A673 (cell line): ENCODE results near the gene CSNK2B. TPM values are rescaled to one million over a fixed set of nuclear protein-coding genes. Genes with fewer than 3 reads are reported as not detected.
A peak's percentile ranks its signal among the peaks of the same experiment; 100 is the strongest.

Experiments
- BruUV-seq: library from RNA; stranded (reverse); fragments of 400-500 nt; replicated peaks from 2 replicates; lab custom pipeline; 2021; lab: Mats Ljungman, UMichigan
- CTCF ChIA-PET: fragments of 300-600 bp; sonication (Branson Sonifier 250); formaldehyde crosslinking; loops from one replicate; lab custom pipeline; 2022; ENCODE audit warnings: antibody characterized with exemption; lab: Charles Lee
- POLR2A ChIA-PET: fragments of 300-600 bp; sonication (Branson Sonifier 250); formaldehyde crosslinking; loops from one replicate; lab custom pipeline; 2022; ENCODE audit warnings: antibody characterized with exemption; ENCODE audit not compliant: low non-redundant PET; lab: Charles Lee
- DNase-seq: peaks from one replicate; pipeline ENCODE4 v3.0.0-alpha.2; 2015; ENCODE audit warnings: low spot score
- H3K27ac ChIP-seq: fragments of 200-600 bp; sonication (generic); 2 replicates; pipeline ENCODE4 v1.5.1; 2016; ENCODE audit warnings: mixed run types, low read depth, mild to moderate bottlenecking, mixed read lengths, antibody characterized with exemption, low read length; ENCODE audit not compliant: poor library complexity, severe bottlenecking
- H3K27me3 ChIP-seq: fragments of 200-600 bp; sonication (generic); replicated peaks from 2 replicates; pipeline ENCODE4 v1.6.1; 2017; ENCODE audit warnings: mixed run types, low read depth, mild to moderate bottlenecking, mixed read lengths, antibody characterized with exemption, low read length; ENCODE audit not compliant: insufficient read depth, poor library complexity
- H3K36me3 ChIP-seq: fragments of 200-600 bp; sonication (generic); 2 replicates; pipeline ENCODE4 v1.6.1; 2016; ENCODE audit warnings: mixed run types, mild to moderate bottlenecking, mixed read lengths, antibody characterized with exemption, low read length; ENCODE audit not compliant: insufficient read depth, poor library complexity, severe bottlenecking
- H3K4me1 ChIP-seq: fragments of 200-600 bp; sonication (generic); 2 replicates; pipeline ENCODE4 v1.6.1; 2017; ENCODE audit warnings: mixed run types, mild to moderate bottlenecking, mixed read lengths, antibody characterized with exemption, low read length; ENCODE audit not compliant: insufficient read depth, poor library complexity, severe bottlenecking
- H3K4me3 ChIP-seq: fragments of 200-600 bp; sonication (generic); 2 replicates; pipeline ENCODE4 v1.5.1; 2016; ENCODE audit warnings: low read depth, mixed run types, mild to moderate bottlenecking, mixed read lengths, low read length; ENCODE audit not compliant: poor library complexity, severe bottlenecking
- H3K9me3 ChIP-seq: fragments of 200-600 bp; sonication (generic); 2 replicates; pipeline ENCODE4 v1.6.1; 2016; ENCODE audit warnings: mixed run types, low read depth, mild to moderate bottlenecking, mixed read lengths, antibody characterized with exemption, low read length; ENCODE audit not compliant: poor library complexity, severe bottlenecking
- CTCF ChIP-seq: fragments of 300-800, 200-600 bp; sonication (generic); conservative IDR thresholded peaks from 2 replicates; pipeline ENCODE4 v1.5.1; 2017; ENCODE audit warnings: low read depth, mild to moderate bottlenecking, antibody characterized with exemption, low read length, moderate library complexity, mixed read lengths
- EZH2 ChIP-seq: fragments of 200-600 bp; sonication (generic); IDR thresholded peaks from 2 replicates; pipeline ENCODE4 v1.6.1; 2017; ENCODE audit warnings: borderline replicate concordance, low read depth, mild to moderate bottlenecking, mixed read lengths, antibody characterized with exemption, low read length; ENCODE audit not compliant: poor library complexity, severe bottlenecking
- intact Hi-C: fragments of 100-400 bp; cut with micrococcal nuclease; formaldehyde crosslinking; loops from one replicate; pipeline ENCODE4 v1.10.0; 2022; ENCODE audit not compliant: unreplicated experiment
- total RNA-seq: library from RNA; stranded (reverse); gene quantifications from 2 replicates; pipeline ENCODE4 v1.2.3, GENCODE V29; 2021

Gene CSNK2B
- total RNA-seq, 1 experiment from 2014 or later: 253 TPM

GRCh38 chr6:31620586-31621319 lies 45.1 kb upstream of the CSNK2B start, which contains the start of gene PRRC2A:
TSS of gene PRRC2A (plus strand) at chr6:31620715. CDS start at chr6:31622790, 2,075 bp downstream.
- DNase-seq: peak; percentile 87
- TF ChIP-seq EZH2: no peak
- TF ChIP-seq CTCF: no peak
- H3K4me1 ChIP-seq: peaks cover 12% of the 10 kb centered on the region
- BruUV-seq: no TSS peak
- intact Hi-C loops: loop anchor here (5.0 kb wide), 1 partner anchor 42 kb away; the partner anchor contains the start of genes C6orf47 and GPANK1
- no peaks in the 10 kb centered on the region for H3K9me3 ChIP-seq
- H3K27me3 ChIP-seq: no peaks in the 10 kb centered on the region
- H3K27ac ChIP-seq: peak within 1 kb of the TSS; percentile 99
- peak within 1 kb of the TSS; percentile 76 for H3K4me3 ChIP-seq
- CTCF ChIA-PET: interaction anchor here (0.7 kb wide), 1 partner anchor 42 kb away, joined by 7 read pairs; no protein-coding TSS in a partner anchor
- peaks cover 43% of the 10 kb centered on the region for H3K36me3 ChIP-seq
- POLR2A ChIA-PET: interaction anchor here (0.6 kb wide), 1 partner anchor 86 kb away, joined by 3 read pairs; no protein-coding TSS in a partner anchor

- POLR2A ChIA-PET: no interaction called here
- BruUV-seq: TSS peak; percentile 68
- CTCF ChIA-PET: no interaction called here
- H3K4me1 ChIP-seq: peaks cover 11% of the 10 kb centered on the region
- TF ChIP-seq CTCF: no peak
- no peak for TF ChIP-seq EZH2
- intact Hi-C loops: loop anchor here (5.0 kb wide), 1 partner anchor 41 kb away; the partner anchor contains the start of genes C6orf47 and GPANK1
- H3K27ac ChIP-seq: peak overlapping the region; percentile 99
- peak overlapping the region; percentile 76 for H3K4me3 ChIP-seq
- H3K27me3 ChIP-seq: no peaks in the 10 kb centered on the region
- H3K36me3 ChIP-seq: peaks cover 50% of the 10 kb centered on the region
- no peak for DNase-seq
- H3K9me3 ChIP-seq: no peaks in the 10 kb centered on the region
Observed at GRCh38 chr6:31621320-31621939, 44.5 kb upstream of the CSNK2B start.

- Histone ChIP-seq H3K36me3 (peaks cover 55% of the 10 kb centered on the region), H3K27ac (peak overlapping the region; percentile 99), H3K27me3 (no peaks in the 10 kb centered on the region), H3K4me3 (peak overlapping the region; percentile 76), H3K9me3 (no peaks in the 10 kb centered on the region), H3K4me1 (peaks cover 11% of the 10 kb centered on the region)
- ChIA-PET POLR2A (no interaction called here), CTCF (no interaction called here)
- intact Hi-C loops: loop anchor here (5.0 kb wide), 1 partner anchor 40 kb away; the partner anchor contains the start of genes C6orf47 and GPANK1
- BruUV-seq: no TSS peak
- no peak for DNase-seq
- no peak for TF ChIP-seq CTCF
- TF ChIP-seq EZH2: no peak
Observed at GRCh38 chr6:31621991-31622390, 43.9 kb upstream of the CSNK2B start.
